ENCODE measurements around the gene CPE.
"Not testable (repeated sequence)": the region's sequence is repeated elsewhere in the genome, so short reads cannot be mapped to it uniquely, and the experiment has no call there.

The CPE gene

DNA sequence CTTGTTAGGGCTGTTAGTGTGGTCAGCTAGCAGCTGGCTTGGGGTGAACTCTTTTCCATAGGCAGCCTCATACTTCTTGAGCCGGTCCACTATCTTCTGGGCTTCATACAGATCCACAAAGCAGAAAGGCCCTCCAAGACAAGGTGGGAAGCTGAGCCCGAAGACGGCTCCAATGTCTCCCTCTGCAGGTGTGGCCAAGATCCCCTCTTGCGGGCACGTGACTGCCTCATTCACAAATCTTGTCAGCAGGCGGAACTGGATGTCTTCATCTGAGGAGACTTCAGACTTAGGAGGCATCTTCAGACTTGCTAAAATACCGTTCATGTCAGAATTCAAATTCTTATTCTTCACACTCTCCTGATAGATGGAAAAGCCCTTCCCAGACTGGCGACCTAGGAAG is 25.3 kb downstream of the CPE start:
- no peak for DNase-seq (ENCODE audit: low spot score)

DNA sequence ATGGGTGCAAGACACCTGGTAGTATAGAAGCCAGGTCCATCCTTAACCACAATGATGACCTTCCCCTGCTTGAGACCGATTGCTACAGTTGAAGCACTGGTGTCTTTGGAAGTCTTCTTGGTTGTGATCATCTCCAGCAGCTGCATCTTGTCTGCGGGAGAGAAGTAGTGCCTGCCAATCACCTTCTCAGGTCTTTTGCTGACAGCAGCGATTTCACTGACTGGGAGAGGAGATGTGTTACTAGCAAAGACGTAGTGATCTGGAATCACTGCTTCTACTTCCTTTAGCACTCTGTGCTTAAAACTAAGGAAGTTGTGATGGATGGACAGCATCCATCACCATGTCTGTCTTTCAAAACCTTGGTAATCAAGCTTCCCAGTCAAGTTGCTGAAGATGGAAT is 25.9 kb downstream of the CPE start:
- DNase-seq (ENCODE audit: low spot score): no peak

DNA sequence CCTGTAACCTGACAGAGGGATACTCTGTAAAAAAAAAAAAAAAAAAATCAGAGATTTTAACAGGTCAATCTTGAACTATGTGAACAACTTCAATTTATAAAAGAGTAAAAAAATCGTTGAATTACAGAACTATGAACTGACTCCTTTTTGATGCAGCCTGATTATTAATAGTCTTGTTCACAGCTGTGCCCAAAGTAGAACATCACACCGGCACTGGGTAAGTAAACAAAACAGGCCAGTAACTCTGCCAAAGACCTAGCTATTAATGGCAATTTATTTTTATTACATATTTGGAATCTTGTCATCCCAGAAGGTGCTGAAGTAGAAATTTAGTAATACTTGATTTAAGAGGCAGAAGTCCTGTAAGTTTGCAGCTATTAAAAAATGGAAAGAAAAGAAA is 31.4 kb downstream of the CPE start:
- DNase-seq (ENCODE audit: low spot score): no peak

DNA sequence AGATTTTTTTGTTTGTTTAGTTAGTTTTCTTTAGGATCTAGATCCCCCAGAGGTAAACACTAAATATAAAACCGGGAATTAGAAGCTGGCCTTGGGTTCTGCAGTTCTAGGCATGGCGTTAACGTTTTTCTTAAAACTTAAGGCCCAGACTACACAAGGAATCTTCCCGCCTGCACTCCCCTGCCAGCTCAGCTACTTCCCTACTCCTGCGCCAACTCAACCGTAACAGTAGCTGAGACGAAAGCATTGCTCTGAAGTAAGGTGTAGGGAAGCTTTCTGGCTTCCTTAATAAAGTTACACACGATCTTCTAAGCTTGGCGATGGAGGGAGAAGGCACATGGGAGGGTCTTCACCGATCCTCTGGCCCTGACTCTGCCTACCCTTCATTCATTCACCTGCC is 37.1 kb downstream of the CPE start:
- DNase-seq (ENCODE audit: low spot score): no peak

DNA sequence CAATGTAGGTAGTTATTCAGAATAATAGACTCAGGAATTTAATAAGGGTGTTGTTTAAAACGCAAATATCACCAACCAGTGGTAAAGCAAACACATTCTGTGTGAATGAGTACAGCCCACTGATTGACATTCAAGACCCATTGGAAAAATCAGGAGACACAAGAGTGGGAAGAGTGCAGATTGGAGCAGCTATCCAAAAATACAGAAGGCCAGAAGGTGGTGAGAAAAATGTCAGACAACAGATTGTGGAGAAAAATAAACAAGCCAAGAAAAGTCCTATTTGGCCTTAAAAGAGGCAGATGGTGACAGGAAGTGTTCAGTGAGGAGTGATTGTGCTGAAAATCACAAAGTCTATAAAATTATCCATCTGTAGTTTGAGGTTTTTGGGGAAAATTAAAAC is 39.3 kb downstream of the CPE start:
- no peak for DNase-seq (ENCODE audit: low spot score)

DNA sequence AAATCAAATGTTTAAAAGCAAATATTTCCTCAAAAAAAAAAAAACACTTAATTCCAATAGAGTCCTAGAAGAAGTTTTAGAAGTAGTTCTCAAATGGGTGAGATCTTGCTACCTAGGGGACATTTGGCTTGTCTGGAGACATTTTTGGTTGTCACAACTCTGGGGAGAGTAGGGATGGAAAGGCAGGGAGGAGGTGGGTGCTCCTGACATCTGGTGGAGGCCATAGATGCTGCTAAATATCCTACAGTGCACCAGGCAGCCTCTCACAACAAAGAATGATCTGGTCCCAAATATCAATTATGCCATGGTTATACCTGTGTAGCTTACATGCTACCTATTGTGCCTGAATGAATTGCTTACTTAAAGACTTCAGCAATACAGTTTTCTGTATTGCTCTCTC is 46.8 kb downstream of the CPE start:
- DNase-seq (ENCODE audit: low spot score): no peak

DNA sequence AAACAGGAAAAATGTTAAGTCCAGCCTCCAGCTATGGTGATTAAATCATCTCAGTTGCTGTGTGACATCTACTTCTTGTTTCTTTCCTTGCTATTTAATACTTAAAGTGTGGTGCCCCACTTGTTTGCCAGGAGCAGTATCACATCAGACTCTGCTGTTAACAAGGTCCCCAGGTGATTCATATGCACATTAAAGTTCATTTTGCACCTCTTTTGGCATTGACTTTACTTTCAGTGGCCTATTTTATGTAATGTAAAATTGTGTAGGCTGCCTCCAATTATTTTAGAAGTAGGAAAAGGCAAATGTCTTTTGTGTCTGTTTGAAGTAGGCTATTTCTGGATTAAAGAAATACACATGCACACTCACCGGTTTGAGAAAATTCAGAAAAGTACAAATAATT is 47.5 kb downstream of the CPE start:
- no peak for DNase-seq (ENCODE audit: low spot score)

DNA sequence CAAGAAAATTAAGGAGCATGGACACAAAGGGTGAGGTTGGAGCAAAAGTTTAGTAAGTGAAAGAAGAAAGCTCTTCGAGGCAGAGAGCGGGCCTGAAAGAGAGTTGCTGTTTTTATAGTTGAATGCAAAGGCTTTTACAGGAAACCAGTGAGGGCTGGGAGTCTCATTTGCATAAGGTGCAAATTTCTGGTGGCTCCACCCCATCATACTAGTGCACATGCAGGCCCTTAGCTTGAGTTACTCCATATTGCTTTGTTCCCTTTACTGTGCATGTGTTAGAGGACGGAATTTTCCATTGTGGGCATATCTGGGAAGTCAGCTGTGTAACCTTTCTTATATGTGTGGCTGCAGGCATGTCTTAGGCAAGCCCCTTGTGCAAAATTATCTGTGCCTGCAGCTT is 48.0 kb downstream of the CPE start:
- no peak for DNase-seq (ENCODE audit: low spot score)

DNA sequence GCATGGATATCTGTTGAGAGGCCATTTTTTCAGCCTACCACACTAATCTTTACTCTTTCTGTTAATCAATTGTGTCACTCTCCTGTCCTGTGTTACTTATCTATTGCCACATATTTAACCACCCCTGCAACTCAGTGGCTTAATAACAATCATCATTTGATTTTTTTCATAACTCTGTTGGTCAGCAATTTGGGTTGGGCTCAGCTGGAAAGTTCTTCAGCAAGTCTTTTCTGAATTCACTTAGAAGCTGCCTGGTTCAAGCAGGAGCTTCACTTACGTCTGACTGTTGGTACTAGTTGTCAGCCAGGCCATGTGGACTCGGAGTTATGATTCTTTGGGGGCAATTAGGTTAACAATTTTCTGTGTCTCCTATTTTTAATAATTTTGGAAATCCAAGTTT is 50.1 kb downstream of the CPE start:
- DNase-seq (ENCODE audit: low spot score): no peak

DNA sequence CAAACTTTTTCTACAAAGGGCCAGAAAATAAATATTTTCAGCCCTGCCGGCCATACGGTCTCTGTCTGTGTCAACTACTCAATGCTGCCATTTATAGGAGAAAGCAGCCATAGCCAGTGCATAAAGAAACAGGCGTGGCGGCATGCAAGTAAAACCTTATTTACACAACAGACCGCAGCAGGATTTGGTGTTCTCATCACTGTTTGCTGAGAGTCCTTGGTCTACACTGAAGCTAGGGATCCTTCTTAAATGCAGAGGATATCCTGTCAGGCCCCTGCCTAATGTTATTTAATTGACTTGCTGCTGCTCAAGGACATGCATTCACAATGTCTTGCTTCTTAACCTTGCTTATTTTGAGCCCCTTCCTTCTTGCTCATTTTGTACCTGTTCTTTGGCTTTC is 54.7 kb downstream of the CPE start:
- no peak for DNase-seq (ENCODE audit: low spot score)

DNA sequence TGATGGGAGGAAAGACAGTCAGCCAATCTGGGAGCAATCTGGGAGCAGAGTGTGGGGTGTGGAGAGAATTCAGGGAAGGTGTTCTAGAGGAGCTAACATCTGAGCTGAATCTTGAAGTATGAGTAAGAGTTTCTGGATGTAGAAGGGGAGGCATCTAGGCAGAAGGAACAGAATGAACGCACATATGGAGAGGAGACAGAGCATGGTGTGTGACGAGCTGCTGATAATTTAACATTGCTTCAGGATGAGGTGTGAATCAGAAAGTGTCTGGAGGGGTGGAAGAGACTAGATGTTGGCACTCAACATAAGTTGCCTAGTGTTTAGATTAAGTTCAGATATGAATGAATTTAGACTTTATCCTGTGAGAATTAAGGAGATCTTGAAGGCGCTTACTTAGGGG is 58.9 kb downstream of the CPE start:
- no peak for DNase-seq (ENCODE audit: low spot score)

DNA sequence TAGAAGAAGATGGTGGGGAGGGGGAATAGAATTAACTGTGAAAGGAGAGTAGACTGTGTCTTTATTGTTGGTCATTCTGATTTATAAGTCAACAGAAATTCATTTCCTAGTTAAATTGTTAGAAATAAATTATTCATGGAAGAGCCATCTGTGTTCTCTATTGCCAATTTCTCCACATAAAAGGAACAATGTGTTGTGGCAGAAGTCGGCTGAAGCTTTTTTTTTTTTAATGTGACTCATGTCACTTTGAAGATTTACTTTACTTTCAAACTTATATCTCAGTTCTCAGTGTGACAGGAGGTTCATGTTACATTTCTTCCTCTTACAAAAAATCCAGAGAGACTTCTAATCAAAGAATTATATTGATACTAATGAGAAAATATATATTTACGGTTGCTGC is 60.5 kb downstream of the CPE start:
- no peak for DNase-seq (ENCODE audit: low spot score)

DNA sequence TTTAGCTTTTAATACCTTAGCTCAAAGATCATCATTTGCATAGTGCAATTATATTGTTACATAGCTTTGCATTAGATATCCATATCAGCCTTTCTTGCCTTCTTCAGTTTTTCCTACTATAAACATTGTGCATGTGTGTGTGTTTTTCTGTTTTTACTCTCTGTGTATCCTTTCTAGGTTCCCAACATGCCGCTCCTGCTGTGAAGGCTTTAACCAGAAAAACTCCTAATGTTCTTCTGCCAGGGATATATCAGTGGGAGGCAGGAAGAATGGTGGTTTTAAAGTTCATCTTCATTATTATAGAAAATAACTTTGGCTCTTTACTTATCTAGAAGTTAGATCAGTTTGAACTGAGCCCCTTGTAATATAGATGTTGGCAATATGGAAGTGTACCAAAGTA is 61.2 kb downstream of the CPE start:
- DNase-seq (ENCODE audit: low spot score): no peak

DNA sequence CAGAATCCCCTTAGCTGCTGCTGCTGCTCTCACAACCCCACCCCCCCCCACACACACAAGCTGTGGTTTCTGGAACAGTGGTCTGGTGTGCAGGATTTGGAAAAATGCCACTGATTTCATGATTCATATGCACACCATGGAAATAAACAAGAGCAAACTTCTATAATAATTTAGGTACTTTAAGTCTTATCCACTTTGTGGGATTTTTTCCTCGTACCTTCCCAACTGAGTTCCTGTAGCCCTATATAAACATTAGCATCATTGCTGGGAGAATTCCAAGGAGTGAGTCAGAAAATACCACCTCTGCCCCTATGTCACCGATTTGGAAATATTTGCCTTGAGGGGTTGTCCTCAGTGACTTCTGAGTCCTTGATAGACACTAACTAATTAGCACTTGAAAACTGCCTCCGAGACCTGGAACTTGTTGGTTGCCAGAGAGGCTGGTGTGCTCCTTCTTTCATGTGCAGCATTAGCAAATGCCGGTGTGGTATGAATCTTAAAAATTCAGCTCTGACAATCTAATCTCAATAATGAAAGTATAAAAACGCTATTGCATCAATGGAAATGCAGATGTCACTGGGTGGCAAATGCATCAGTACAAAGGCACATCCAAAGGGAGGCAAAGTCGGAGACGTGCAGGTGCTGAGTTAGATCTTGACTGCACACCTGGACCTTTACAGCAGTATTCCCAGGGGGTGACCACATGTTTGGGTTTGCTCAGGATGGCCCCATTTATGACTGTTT is 61.8 kb downstream of the CPE start:
- DNase-seq (ENCODE audit: low spot score): no peak

DNA sequence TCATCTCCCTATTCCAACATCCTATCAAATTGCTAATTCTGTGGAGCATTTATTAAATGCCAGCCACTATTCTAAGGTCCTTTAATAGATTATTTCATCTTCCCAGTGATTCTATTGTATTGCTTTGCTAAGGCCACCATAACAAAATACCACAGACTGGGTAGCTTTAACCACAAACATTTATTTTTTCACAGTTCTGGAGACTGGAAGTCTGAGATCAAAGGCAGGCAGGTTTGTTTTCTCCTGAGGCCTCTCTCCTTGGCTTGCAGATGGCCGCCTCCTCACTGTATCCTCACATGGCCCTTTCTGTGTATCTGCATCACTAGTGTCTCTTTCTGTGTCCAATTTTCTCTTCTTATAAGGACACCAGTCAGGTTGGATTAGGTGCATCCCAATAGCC is 64.5 kb downstream of the CPE start:
- no peak for DNase-seq (ENCODE audit: low spot score)

DNA sequence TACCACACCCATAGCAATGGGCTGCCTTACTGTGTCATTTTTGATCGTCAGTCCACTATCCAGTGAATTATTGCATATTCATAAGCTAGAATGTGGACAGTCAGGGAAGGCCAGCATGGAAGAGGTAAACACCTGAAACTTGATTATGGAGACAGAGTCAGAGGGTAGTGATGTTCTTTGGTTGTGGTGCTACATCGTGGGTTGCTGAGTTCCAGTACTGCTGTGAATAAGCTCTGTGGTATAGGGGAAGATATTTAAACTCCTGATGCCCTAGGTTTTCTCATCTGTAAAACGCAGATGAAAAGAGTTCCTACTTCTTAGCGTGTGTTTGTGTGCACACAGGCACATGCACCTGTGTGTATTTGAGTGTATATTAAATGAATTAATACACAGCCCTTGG is 69.9 kb downstream of the CPE start:
- DNase-seq (ENCODE audit: low spot score): no peak

DNA sequence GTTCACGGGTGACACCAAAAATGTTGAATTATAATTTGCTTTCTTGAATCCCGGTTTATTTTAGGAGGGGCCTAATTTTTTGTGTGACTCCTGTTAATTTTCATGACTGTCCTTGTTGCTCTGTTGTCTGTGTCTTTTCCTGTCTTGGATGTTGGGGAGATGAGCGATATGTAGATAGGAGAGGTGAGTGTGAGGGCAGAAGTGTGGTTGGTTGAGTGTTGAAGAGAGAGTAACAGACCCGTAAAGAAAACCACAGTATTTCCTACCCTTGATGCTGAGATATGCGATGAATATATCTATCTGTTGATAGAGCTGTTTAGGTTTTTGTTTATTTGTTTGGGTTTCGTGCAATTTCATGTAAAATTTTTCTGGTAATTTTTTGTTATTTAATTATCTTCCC is 70.5 kb downstream of the CPE start:
- no peak for DNase-seq (ENCODE audit: low spot score)

DNA sequence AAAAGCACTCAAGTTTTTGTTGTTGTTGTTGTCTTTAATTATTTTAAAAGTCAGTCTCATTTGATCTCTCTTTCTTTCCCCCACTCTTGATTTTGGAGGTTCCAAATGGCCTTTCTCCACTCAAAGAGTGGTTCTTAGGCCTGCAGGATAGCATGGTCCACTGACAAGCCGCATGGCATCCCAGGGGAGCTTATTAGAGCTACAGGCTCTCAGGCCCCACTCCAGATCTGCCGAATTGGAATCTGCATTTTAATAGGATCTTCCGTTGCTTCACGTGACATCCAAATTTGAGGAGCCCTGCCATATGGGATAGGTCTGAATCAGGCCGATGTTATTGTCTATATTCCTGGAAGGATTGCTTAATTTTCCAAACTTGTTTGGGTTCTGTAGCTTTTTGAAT is 72.1 kb downstream of the CPE start:
- DNase-seq (ENCODE audit: low spot score): no peak

DNA sequence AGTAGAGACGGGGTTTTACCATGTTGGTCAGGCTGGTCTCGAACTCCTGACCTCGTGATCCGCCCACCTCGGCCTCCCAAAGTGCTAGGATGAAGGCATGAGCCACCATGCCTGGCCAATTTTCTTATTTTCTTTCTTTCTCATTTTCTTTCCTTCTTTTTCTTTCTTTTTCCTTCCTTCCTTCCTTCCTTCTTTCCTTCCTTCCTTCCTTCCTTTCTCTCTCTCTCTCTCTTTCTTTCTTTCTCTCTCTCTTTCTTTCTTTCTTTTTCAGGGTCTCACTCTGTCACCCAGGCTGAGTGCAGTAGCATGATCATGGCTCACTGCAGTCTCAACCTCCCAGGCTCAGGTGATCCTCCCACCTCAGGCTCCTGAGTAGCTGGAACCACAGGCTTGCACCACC is 74.3 kb downstream of the CPE start:
- not testable (repeated sequence) for DNase-seq (ENCODE audit: low spot score)

DNA sequence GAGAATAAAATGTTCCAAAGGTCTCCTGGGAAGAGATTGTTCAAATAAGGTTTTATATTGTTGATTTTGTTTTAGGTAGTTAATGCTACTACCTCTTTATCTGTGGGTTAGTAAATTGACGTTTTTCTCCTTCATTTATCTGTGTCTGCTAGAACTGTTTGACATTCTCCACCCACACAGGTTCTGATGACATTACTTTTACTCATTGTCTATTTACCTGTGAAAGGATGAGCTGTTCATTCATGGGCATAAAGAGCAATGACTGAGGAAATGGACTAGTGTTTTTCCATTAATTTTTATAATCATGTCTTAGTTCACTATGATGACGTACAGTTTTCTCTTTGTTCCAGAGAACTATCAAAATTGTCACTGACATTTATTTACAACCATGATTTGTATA is 75.6 kb downstream of the CPE start:
- no peak for DNase-seq (ENCODE audit: low spot score)

DNA sequence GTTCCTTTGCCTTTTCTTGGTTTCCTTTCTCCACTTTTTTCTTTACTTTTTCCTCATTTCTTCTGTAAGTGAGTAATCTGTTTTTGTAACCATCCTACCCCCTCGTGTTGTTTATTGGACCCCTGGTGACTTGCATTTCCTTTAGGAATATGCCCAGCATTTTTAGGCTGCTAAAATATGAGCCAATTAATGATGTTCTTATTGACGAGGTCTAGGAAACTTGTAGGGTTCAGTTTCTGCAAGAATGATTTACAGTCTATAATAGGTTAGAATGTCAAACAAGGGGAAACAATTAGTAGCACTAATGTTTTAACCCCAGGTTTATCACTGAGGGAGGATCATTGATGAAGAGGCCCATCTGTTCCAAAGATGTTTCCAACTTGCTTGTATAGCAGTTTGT is 79.0 kb downstream of the CPE start:
- no peak for DNase-seq (ENCODE audit: low spot score)

DNA sequence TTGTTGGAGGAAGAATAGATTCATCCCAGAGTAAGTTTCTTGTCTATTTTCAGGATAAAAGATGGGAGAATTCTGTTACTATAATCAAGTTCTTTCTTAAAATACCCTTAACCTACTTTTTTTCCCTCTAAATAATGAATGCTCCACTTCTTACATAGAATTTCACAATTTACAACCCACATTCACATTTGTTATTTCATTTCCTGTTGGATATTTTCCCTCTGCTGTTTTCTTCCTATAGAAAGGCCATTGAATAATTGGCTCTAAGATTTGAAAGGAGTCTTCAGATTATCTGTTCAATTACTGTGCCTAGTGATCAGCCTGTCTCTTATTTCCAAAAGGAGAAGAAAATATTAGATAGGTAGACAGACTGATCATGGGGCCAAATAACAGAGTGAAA is 79.7 kb downstream of the CPE start:
- DNase-seq (ENCODE audit: low spot score): no peak

DNA sequence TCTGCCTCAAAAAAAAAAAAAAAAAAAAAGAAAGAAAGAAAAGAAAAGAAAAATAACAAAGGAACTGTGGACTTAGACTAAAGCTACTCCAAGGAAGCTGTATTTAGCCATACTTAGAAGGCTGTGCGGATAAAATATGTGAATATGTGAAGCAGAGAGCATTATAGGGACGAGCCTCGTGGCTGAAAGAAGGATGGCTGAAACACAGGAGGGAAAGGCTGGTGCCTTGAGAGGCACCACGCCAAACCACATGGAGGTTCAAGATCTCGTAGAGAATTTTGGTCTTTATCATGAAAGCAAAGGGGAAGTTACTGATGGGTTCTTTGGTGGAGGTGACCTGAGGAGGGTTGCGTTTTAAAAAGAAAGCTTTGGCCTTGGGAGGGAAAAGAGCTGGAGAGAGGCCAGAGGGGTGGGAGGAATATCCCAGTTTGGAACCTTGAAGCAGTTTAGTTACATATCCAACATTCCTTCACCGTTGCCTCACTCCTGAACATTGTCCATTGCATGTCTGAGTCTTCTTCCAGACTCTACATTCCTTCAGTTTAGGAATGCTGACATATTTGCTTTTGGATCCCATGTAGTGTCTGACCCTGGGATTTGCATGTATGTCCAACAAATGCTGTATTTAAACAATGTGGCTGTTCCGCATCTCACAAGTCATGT is 82.5 kb downstream of the CPE start:
- DNase-seq (ENCODE audit: low spot score): peak; percentile 71

DNA sequence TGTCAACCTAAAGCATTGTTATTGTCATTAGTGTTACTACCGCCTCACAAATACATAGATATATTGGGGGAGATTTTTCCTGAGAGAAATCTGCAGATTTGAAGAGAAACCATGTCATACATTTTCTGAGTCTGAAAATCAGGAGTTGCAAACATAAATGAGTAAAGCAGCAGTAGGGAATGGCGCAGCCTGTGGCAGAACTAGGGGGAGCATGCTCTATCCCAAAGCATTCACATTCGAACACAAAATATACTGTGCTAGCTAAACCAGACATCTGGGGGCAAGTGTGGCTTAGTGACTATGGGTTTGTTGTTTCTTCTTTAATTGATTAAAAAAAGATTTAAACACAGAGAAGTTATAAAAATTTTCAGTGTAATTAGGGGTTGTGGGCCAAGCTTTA is 83.2 kb downstream of the CPE start:
- no peak for DNase-seq (ENCODE audit: low spot score)

All from left forelimb (tissue), 1 donor.